CD1c-positive myeloid dendritic cell (primary cell): ENCODE measurements around the gene TKT.
A peak's percentile ranks its signal among the peaks of the same experiment; 100 is the strongest.
"Not testable (repeated sequence)": the region's sequence is repeated elsewhere in the genome, so short reads cannot be mapped to it uniquely, and the experiment has no call there.

Source experiments
- DNase-seq: peaks from one replicate; pipeline ENCODE4 v3.0.0-alpha.2; 2016; ENCODE audit errors: extremely low spot score

Gene TKT

GRCh38 chr3:53259427-53260259 is 3.8 kb upstream of the TKT start:
- DNase-seq: no peak

DNA sequence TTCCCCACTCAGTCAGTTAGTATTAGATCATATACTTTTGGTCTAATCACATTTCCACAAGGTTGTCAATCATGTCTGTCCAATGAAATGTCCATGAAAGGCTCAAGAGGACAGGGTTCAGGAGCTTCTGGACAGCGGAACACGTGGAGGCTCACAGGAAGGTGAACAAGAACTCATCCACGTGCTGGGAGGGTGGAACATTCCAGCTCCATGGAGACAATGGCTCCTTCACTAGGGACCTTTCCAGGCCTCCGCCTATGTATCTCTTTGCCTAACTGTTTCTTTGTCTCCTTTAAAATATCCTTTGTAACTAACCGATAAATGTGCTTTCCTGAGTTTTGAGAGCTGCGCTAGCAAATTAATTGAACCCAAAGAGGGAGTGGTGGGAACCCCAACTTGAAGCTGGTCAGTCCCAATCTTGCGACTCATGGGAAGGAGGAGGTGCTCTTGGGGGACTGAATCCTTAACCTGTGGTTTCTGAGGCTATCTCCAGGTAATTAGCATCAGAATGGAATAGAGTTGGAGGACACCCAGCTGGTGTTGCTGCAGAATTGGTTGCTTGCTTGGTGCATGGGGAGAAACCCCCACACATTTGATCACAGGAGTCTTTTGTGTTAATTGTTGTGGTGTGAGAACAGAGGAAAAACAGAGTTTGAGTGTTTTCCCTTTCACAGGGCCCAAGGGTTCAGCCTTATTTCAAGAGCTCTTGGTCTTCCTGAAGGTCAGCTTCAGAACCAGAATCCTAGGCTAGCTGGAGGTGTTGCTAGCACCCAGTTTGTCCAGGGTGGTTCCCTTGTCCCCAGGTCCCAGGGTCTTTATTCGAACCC is 3.0 kb upstream of the TKT start:
- no peak for DNase-seq

DNA sequence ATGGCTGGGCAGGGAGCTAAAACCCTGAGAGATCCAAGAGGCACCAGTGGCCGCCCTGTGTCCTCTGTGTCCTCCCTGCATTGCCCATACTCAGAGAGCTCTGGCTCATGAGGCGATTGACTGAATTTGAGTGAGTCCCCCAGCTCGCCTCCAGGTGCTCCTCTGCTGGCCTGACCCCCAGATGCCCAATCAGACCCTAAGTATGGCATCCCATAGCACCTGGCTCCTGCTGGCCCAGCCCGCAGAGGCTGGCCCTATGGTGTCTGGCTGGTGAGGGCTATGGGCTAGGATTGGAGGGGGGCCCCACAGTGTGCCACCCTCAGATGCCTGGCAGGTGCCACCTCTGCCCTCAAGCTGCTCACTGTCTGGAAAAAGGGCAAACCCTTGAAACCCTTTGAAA is 1.6 kb upstream of the TKT start:
- DNase-seq: no peak

DNA sequence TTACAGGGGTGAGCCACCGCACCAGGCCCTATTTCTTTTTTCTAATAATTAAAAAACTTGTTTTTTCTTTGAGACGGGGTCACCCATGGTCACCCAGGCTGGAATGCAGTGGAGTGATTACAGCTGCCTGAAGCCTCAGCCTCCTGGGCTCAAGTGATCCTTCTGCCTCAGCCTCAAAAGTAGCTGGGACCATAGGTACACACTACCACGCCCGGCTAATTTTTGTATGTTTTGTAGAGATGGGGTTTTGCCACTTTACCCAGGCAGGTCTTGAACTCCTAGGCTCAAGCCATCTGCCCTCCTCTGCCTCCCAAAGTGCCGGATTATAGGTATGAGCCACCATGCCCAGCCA is 858 bp upstream of the TKT start:
- no peak for DNase-seq

- peak; percentile 65 for DNase-seq
Measured at GRCh38 chr3:53255423-53255774, 423 bp downstream of the TKT start.

DNA sequence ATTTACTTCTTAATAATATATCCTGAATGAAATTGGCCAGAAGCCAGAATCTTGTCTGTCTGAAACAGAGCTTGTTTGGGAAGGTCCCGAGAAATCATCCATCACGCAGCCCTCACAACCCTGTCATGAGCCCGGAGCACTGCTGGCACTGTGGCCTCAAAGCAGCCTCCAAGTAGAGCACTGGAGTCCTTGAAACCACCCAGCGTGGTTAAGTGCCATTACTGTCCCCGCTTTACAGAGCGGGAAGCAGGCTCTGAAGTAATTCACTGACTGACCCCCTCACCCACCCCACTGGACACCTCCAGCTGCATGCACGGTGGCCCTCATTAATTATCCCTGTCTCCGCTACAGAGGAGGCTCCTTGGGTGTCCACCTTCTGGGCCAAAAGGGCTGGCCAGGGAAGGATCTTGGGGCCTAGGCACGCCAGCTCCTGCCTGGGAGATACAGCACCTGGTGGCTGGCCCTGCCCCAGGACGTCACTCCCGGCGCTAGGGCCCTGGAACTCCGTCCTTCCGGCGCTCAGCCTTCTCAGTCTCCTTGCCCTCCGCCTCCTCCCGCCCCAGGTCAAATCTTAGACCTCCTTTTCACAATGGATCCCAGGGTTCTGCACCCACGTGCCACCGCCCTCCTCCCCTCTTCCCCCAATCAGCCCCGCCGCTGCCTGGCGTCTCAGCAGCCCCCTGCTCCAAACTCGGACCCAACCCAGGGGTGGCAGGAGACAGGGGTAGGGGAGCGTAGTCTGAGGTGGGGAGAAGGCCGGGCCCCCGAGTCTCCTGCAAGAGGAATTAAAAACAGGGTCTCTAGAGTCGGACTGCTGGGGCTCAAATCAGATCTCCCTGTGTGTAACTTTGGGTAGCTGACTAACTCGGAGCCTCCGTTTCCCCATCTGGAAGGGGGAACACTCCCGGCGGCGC is 1.1 kb downstream of the TKT start:
- DNase-seq: peak; percentile 36

DNA sequence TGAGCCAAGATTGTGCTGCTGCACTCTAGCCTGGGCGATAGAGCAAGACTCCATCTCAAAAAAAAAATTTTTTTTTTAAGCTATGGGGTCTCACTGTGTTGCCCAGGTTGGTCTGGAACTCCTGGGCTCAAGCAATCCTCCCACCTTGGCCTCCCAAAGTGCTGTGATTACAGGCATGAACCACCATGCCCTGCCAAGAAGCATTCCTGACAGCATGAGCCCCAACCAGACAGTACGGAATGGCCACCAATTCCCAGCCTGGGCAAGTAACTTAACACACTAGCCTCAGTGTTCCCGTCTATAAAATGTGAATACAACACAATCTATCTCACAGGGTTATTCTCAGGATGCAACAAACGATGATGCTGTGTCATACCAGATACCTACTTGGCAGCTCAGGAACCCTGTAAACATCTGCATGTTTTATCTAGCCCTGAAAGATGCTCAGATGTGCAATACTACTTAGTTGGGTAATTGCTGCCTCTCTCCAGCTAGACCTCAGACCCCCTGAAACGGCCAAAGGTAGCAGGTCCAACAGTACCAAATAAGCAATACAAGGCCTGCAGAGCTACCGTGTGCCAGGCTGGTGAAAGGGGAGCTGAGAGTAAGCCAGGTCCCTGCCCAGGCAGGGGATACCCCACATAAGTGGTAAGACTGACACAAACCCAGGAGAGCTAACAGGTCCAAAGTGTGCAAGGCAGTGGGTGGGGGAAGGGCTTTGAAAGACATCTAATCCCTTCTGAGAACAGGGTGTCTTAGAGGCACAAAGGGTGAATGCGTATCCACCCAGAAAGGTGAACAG is 1.9 kb downstream of the TKT start:
- DNase-seq: no peak

DNA sequence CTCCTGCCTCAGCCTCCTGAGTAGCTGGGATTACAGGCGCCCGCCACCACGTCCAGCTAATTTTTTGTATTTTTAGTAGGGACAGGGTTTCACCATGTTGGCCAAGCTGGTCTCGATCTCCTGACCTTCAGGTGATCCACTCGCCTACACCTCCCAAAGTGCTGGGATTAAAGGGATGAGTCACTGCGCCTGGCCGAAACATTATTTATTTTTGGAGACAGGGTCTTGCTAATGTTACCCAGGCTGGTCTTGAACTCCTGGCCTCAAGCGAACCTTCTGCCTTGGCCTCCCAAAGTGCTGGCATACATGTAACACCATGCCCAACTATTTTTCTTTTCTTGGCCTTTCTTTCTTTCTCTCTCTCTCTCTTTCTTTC is 2.9 kb downstream of the TKT start:
- DNase-seq: not testable (repeated sequence)

- peak; percentile 69 for DNase-seq
Measured at GRCh38 chr3:53252096-53252946, 3.5 kb downstream of the TKT start.

GRCh38 chr3:53250881-53251605 is 4.8 kb downstream of the TKT start:
- no peak for DNase-seq

DNA sequence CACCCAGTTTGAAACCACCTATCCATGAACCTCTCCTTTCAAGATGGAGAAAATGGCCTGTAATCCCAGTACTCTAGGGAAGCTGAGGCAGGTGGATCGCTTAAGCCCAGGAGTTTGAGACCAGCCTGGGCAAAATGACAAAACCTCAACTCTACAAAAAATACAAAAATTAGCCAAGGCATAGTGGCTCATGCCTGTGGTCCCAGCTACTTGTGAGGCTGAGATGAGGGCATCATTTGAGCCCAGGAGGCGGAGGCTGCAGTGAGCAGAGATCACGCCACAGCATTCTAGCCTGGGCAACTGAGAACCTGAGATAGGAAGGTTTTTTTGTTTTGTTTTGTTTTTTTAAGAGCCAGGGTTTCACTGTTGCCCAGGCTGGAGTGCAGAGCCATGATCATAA is 5.4 kb downstream of the TKT start:
- DNase-seq: no peak

GRCh38 chr3:53248161-53248560 is 7.7 kb downstream of the TKT start:
- DNase-seq: no peak

DNA sequence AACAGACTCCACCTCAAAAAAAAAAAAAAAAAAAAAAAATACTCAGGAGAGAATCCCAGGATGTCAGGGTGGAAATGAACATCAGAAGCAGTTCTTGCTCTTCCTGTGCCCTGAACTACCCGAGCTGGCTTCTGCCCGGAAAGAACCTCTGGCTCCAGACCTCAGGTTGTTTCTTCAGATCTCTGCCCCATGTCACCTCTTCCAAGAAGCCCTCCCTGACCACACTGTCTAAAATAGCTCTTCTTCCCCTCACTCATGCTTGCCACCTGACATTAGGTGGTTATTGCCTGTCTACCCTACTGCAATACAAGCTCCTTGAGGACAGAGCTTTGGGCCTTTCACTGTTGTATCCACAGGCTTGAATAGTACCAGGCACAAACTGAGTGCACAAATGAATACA is 8.2 kb downstream of the TKT start:
- no peak for DNase-seq

- no peak for DNase-seq
Measured at GRCh38 chr3:53244271-53244670, 11.6 kb downstream of the TKT start.

DNA sequence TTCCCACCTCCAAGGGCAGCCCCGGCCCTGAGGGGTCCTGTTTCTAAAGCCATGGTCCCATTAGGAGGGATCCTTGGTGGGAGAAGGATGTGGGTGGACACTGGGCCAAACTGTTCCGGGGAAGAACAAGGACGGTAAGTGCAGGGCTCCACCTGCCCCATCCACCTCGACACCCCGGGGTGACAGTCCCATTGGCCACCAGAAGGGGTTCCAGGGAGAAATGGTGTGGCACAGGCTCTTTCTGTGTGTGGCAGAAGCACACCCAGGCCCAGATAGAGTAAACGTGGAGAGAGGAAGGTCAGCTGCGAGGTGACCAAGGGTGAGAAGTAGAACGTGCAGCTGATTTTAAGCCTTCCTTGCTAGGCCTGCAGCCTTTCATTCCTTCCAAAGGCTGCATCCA is 12.0 kb downstream of the TKT start:
- no peak for DNase-seq

- no peak for DNase-seq
Measured at GRCh38 chr3:53243165-53243564, 12.7 kb downstream of the TKT start.

DNA sequence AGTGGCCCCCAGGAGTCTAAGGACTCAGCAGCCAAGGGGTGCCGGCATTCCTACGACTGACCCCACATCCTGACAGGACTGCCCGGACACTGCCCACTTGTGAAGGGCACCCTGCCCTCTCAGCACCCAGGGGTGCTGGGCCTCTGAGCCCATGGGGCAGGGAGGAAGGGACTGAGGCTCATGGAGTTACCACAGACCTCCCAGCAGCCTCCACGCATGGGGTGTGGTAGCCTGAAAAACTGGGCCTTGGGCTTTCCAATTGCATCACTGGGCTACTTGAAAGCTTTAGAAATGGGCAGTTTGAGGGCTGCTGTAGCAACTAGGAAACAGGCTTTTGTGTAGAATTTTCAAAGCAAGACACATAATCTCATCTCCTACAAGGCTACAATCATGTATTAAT is 13.2 kb downstream of the TKT start:
- no peak for DNase-seq

DNA sequence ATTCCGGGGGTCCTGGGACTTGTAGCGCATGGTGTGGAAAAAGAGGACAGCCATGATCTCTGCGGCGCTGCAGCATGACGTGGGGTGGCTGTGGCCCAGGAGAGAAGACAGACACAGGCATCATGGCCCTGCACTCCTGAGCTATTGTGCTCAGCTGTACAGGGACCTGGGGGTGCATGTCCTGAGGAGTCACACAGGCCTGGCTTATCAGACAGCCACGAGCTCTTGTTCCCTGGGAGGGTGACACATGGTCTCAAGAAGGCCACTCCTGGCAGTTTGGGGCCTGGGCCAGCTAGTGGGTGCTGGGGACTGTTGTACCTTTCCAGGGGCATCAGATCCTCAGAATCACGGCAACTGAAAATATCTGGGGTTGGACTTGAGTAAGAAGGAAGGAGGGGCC is 13.7 kb downstream of the TKT start:
- DNase-seq: no peak

GRCh38 chr3:53240989-53241972 is 14.5 kb downstream of the TKT start:
- DNase-seq: no peak
